Mucosa of descending colon (tissue), 3 donors: ENCODE results near the gene CYP27B1. TPM values are rescaled to one million over a fixed set of nuclear protein-coding genes. Genes with fewer than 3 reads are reported as not detected.

ENCODE experiments used
- ATAC-seq: fragments of 200-7000 bp; cut with Tn5 transposase; one replicate; pipeline ENCODE4 v1.9.1; 2020; ENCODE audit warnings: mild to moderate bottlenecking, moderate library complexity
- DNase-seq, 3 donors: peaks; one replicate each; pipeline ENCODE4 v3.0.0-alpha.2; 2020
- H3K36me3 ChIP-seq: fragments of 200-600 bp; one replicate; pipeline ENCODE4 v1.8.0; 2021; ENCODE audit warnings: low read depth, mild to moderate bottlenecking
- H3K4me1 ChIP-seq: fragments of 200-600 bp; one replicate; pipeline ENCODE4 v1.8.0; 2021; ENCODE audit warnings: low read depth, mild to moderate bottlenecking
- H3K4me3 ChIP-seq: fragments of 200-600 bp; one replicate; pipeline ENCODE4 v1.8.0; 2021; ENCODE audit warnings: mild to moderate bottlenecking
- H3K9me3 ChIP-seq: fragments of 200-600 bp; one replicate; pipeline ENCODE4 v1.8.0; 2021; ENCODE audit warnings: mild to moderate bottlenecking
- intact Hi-C, 2 donors: fragments of 100-400 bp; cut with DNase I in 1 of 2; cut with micrococcal nuclease in 1 of 2; formaldehyde crosslinking; loops; one replicate each; pipeline versions ENCODE4 v1.11.0 to v1.11.1; 2022; cut with DNase I, micrococcal nuclease
- total RNA-seq, 3 donors: library from RNA; stranded (reverse); fragmentation: NEBNext Ultra II Directional in 2 of 3; extraction: Animal tissue kit (Norgen Biotek cat#: 25700) in 2 of 3; gene quantifications; one replicate each; pipeline versions ENCODE4 v1.2.1 to v1.2.4, GENCODE V29; 2021 to 2023
- TF ChIP-seq, protein P1 (sequence below): fragments of 200-600 bp; IDR thresholded peaks from one replicate; pipeline ENCODE4 v1.8.0; 2022; ENCODE audit warnings: antibody characterized with exemption, mild to moderate bottlenecking
- donor health status: DM: no; HTN: no; CAD: no; lungs with moderate emphysema.
- donor health status: DM: no; HTN: no; CAD: no.
- donor health status: DM: no; HTN: yes; CAD: no.

The CYP27B1 gene
- total RNA-seq, 3 donors from 2014 or later, result 1.2 to 2.1 (median 1.4) TPM

DNA sequence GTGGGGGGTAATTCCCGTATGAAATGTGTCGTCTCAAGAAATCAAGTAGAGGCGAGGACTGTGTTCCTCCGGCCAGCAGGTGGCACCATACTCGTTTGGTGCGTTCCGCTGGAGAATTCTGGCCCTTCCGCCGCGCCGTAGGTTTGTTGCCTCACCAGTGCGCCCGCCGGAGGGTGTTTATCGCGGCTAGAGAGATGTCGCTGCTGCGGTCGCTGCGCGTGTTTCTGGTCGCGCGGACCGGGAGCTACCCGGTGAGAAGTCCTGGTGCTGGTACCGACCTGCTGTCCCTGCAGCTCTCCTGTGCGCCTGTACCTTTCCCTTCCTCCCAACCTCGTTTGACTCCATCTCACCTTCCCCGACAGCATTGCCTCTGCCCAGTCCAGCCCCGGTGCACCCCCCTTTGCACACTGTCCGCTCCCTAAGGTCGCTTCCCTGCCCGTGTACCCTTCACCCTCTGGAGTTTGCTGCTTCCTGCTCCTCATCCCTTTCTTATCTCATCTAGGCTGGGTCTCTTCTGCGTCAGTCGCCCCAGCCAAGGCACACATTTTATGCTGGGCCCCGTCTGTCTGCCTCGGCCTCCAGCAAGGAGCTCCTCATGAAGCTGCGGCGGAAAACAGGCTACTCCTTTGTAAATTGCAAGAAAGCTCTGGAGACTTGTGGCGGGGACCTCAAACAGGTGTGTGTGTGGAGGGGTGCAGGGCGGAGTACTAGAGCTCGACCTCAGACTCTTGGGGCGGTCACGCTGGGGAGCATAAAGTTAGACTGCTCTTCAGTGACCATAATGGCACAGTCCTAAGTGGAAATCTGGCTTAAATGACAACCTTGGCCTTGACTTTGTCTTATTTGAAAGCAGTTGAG, 16.0 kb upstream of the CYP27B1 start, which contains the start of gene TSFM:
TSS of gene TSFM (plus strand) at position 180 of the 858 bp plus-strand sequence. CDS start at position 195, 15 bp downstream.
- ATAC-seq (peak; percentile 100), DNase-seq (peak; percentile 96 to 99 (median 97))
- Histone ChIP-seq H3K36me3 (peaks cover 10% of the 10 kb centered on the region), H3K9me3 (no peaks in the 10 kb centered on the region), H3K4me3 (peak within 1 kb of the TSS; percentile 75), H3K4me1 (peaks cover 10% of the 10 kb centered on the region)
- TF ChIP-seq, protein P1, sequence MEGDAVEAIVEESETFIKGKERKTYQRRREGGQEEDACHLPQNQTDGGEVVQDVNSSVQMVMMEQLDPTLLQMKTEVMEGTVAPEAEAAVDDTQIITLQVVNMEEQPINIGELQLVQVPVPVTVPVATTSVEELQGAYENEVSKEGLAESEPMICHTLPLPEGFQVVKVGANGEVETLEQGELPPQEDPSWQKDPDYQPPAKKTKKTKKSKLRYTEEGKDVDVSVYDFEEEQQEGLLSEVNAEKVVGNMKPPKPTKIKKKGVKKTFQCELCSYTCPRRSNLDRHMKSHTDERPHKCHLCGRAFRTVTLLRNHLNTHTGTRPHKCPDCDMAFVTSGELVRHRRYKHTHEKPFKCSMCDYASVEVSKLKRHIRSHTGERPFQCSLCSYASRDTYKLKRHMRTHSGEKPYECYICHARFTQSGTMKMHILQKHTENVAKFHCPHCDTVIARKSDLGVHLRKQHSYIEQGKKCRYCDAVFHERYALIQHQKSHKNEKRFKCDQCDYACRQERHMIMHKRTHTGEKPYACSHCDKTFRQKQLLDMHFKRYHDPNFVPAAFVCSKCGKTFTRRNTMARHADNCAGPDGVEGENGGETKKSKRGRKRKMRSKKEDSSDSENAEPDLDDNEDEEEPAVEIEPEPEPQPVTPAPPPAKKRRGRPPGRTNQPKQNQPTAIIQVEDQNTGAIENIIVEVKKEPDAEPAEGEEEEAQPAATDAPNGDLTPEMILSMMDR, result peak; percentile 73
- intact Hi-C loops, result no loop called here

GRCh38 chr12:57782243-57782607, 15.3 kb upstream of the CYP27B1 start:
- ATAC-seq, result no peak
- Histone ChIP-seq H3K4me3 (no peak overlapping the region), H3K4me1 (peaks cover 10% of the 10 kb centered on the region), H3K36me3 (peaks cover 10% of the 10 kb centered on the region), H3K9me3 (no peaks in the 10 kb centered on the region)
- TF ChIP-seq, protein P1, result no peak
- no peak for DNase-seq
- intact Hi-C loops, result no loop called here

DNA sequence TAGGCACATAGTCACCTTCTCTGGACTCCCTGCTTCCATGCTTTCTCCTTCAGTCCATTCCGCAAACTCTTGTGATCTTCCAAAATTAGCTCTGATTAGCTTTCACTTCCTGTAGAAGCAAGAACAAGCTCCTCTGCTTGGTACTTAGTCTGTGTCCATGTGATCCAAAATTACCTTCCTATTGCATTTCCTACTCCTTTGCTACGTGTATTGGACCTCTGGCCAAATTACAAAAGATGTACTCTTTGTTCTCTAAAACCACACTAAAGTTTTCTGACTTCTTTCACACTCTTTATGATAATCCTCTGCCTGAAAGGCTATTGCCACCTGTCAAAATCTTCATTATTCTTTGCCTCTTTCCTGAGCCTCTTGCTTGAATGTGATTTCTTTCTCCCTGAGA, 14.9 kb upstream of the CYP27B1 start:
- no peak overlapping the region for H3K4me3 ChIP-seq
- peaks cover 10% of the 10 kb centered on the region for H3K4me1 ChIP-seq
- ATAC-seq (no peak), DNase-seq (no peak)
- TF ChIP-seq, protein P1, result no peak
- intact Hi-C loops, result no loop called here
- no peaks in the 10 kb centered on the region for H3K9me3 ChIP-seq
- H3K36me3 ChIP-seq, result peaks cover 8% of the 10 kb centered on the region

DNA sequence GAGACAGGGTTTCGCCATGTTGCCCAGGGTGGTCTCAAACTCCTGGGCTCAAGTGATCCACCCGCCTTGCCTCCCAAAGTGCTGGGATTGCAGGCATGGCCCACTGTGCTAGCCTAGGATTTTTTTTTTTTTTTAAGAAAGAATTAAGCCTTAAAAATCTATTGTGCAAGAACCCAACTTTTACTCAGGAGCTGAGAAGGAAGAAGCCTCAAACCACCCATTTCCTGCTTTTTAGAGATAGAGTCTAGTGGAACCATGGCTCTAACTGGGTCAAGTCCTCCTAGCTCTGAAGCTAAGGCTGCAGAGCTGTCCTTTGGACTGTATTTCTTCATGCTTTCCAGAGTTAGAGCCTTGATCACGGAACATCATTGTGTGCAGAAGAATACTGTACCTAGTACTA, 14.4 kb upstream of the CYP27B1 start:
- no peak overlapping the region for H3K4me3 ChIP-seq
- intact Hi-C loops, result no loop called here
- no peaks in the 10 kb centered on the region for H3K9me3 ChIP-seq
- H3K4me1 ChIP-seq, result peaks cover 10% of the 10 kb centered on the region
- ATAC-seq (no peak), DNase-seq (no peak)
- TF ChIP-seq, protein P1, result no peak
- H3K36me3 ChIP-seq, result peaks cover 2% of the 10 kb centered on the region

GRCh38 chr12:57780284-57780897, 13.5 kb upstream of the CYP27B1 start:
- Histone ChIP-seq H3K4me3 (no peak overlapping the region), H3K4me1 (peaks cover 10% of the 10 kb centered on the region), H3K36me3 (no peaks in the 10 kb centered on the region), H3K9me3 (no peaks in the 10 kb centered on the region)
- TF ChIP-seq, protein P1, result no peak
- ATAC-seq (no peak), DNase-seq (no peak)
- intact Hi-C loops, result no loop called here
